Testis (tissue), 2 donors: Measurements from ENCODE around the gene CACNB2.

ENCODE experiments used
- CTCF ChIP-seq, 3 experiments: fragments of 450-650 bp in 2 of 3; fragments of 200-600 bp in 1 of 3; sonication (generic) in 1 of 3; IDR thresholded peaks; one replicate each; pipeline ENCODE4 v1.5.1; 2016 to 2019; ENCODE audit warnings: antibody characterized with exemption in 3 of 3, mild to moderate bottlenecking in 2 of 3, moderate library complexity in 1 of 3
- POLR2A ChIP-seq: fragments of 450-650 bp; IDR thresholded peaks from one replicate; pipeline ENCODE4 v1.6.1; 2017; ENCODE audit warnings: antibody characterized with exemption, mild to moderate bottlenecking, moderate library complexity

DNA sequence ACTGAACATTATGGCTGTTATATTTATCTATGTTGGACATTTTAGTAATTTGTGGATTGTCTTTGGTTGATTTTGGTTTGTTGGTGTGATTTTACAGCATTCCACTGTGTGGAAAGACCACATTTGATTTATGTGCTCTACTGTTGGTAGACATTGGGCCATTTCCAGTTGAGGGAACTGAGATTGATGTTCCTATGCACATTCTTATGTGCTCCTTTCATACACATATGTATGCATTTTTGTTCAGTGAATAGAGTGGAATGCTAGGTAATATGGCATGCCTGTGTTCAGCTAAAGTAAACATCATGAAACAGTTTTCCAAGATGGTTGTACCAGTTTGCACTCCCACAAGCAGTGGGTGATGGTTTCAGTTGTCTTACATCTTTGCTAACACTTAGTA, 15.1 kb downstream of the CACNB2 start:
- no peak for TF ChIP-seq CTCF (IDR thresholded peaks at IDR 0.05)
- no peak for TF ChIP-seq POLR2A
